ENCODE results near the gene MAPKAPK2. TPM values are rescaled to one million over a fixed set of nuclear protein-coding genes. Genes with fewer than 3 reads are reported as not detected.
A peak's percentile ranks its signal among the peaks of the same experiment; 100 is the strongest.

MAPKAPK2 gene
- total and polyA plus RNA-seq, 8 donors, result 53.1 to 113 (median 61.8) TPM

GRCh38 chr1:206705726-206706297 is 21.1 kb downstream of the MAPKAPK2 start:
- Histone ChIP-seq H3K36me3 (no peaks in the 10 kb centered on the region), H3K27ac (peak overlapping the region; percentile 55 to 65), H3K27me3 (no peaks in the 10 kb centered on the region), H3K4me3 (no peak overlapping the region), H3K4me1 (peaks cover 54 to 99% of the 10 kb centered on the region in 2 donors), H3K9me3 (no peaks in the 10 kb centered on the region)
- DNase-seq, result no peak
- no peak for ATAC-seq
- intact Hi-C loops (cut with DNase I), result no loop called here
- no peak for TF ChIP-seq CTCF (IDR thresholded peaks at IDR 0.05)

GRCh38 chr1:206706298-206706791 is 21.6 kb downstream of the MAPKAPK2 start:
- Histone ChIP-seq H3K4me1 (peaks cover 54 to 100% of the 10 kb centered on the region in 2 donors), H3K27ac (peak overlapping the region; percentile 55 to 65)
- ATAC-seq, result peak; percentile 53

GRCh38 chr1:206706806-206707366 is 22.2 kb downstream of the MAPKAPK2 start:
- DNase-seq, result no peak
- H3K4me1 ChIP-seq, result peaks cover 54 to 100% of the 10 kb centered on the region in 2 donors
- intact Hi-C loops (cut with DNase I), result no loop called here

More at GRCh38 chr1:206706298-206706791, 21.6 kb downstream of the MAPKAPK2 start:
- no peaks in the 10 kb centered on the region for H3K27me3 ChIP-seq
- DNase-seq, result peak in 2 of 4 donors; percentile 59 to 76
- intact Hi-C loops (cut with DNase I), result no loop called here
- H3K9me3 ChIP-seq, result no peaks in the 10 kb centered on the region
- H3K36me3 ChIP-seq, result no peaks in the 10 kb centered on the region
- no peak overlapping the region for H3K4me3 ChIP-seq
- TF ChIP-seq CTCF (IDR thresholded peaks at IDR 0.05), result no peak

GRCh38 chr1:206708058-206708457 is 23.4 kb downstream of the MAPKAPK2 start:
- no peak for TF ChIP-seq CTCF (IDR thresholded peaks at IDR 0.05)
- peaks cover 54 to 98% of the 10 kb centered on the region in 2 donors for H3K4me1 ChIP-seq
- no peak overlapping the region for H3K4me3 ChIP-seq
- peak overlapping the region in 1 of 2 donors; percentile 55 for H3K27ac ChIP-seq
- intact Hi-C loops (cut with DNase I), result no loop called here
- no peak for ATAC-seq
- DNase-seq, result no peak
- no peaks in the 10 kb centered on the region for H3K27me3 ChIP-seq
- no peaks in the 10 kb centered on the region for H3K36me3 ChIP-seq
- H3K9me3 ChIP-seq, result no peaks in the 10 kb centered on the region

More at GRCh38 chr1:206706806-206707366, 22.2 kb downstream of the MAPKAPK2 start:
- no peak for ATAC-seq
- Histone ChIP-seq H3K27me3 (no peaks in the 10 kb centered on the region), H3K27ac (peak overlapping the region; percentile 55 to 65), H3K36me3 (no peaks in the 10 kb centered on the region), H3K4me3 (no peak overlapping the region), H3K9me3 (no peaks in the 10 kb centered on the region)
- TF ChIP-seq CTCF (IDR thresholded peaks at IDR 0.05), result no peak

- intact Hi-C loops (cut with DNase I), result no loop called here
- Histone ChIP-seq H3K27ac (no peak overlapping the region), H3K27me3 (no peaks in the 10 kb centered on the region), H3K9me3 (no peaks in the 10 kb centered on the region), H3K4me1 (peaks cover 53 to 98% of the 10 kb centered on the region in 2 donors), H3K4me3 (no peak overlapping the region), H3K36me3 (no peaks in the 10 kb centered on the region)
- DNase-seq (no peak), ATAC-seq (no peak)
- TF ChIP-seq CTCF (IDR thresholded peaks at IDR 0.05), result no peak
Measured at GRCh38 chr1:206708882-206709281, 24.2 kb downstream of the MAPKAPK2 start.
